Measurements from ENCODE around the gene VAMP8.
"Not testable (repeated sequence)": the region's sequence is repeated elsewhere in the genome, so short reads cannot be mapped to it uniquely, and the experiment has no call there.

VAMP8 gene

GRCh38 chr2:85547089-85547858, 30.1 kb upstream of the VAMP8 start:
- DNase-seq (ENCODE audit: low read depth) = no peak

GRCh38 chr2:85547859-85548607, 29.4 kb upstream of the VAMP8 start:
- DNase-seq (ENCODE audit: low read depth) = no peak

DNA sequence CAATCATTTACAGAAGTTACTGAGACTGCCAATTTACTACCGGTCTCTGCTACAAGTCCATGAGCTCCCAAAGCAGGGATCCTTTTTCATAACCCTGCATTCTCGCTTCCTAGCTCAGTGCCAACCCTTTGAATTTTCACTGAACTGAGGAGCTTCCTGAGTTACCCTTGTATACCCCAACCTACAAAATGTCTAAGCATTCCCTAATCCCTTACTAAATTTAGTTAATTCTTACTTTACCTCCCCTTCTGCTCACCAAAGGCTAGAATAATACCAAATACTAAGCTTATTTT, 28.8 kb upstream of the VAMP8 start:
- no peak for DNase-seq (ENCODE audit: low read depth)

- DNase-seq (ENCODE audit: low read depth) = no peak
Measured at GRCh38 chr2:85549095-85549494, 28.3 kb upstream of the VAMP8 start.

DNA sequence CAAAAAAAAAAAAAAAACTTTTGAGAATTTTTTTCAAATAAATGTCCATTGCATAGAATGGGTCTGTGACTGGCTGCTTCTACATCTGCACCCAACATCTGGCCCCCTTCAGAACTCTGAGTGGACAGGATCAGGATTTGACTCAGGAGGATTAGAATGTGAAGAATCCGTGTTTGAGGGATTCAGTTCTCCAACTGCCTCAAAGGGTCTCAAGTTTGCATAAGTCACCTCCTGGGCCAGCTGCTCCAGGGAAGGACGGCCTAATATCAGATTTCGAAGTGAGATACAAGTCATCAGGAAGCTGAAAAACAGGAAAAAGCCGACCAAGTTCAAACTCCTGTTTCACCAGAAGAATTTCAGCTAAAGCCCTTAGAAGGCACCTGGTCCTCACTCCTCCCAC, 27.6 kb upstream of the VAMP8 start:
- no peak for DNase-seq (ENCODE audit: low read depth)

- DNase-seq (ENCODE audit: low read depth) = no peak
Measured at GRCh38 chr2:85550486-85550885, 26.9 kb upstream of the VAMP8 start.

- DNase-seq (ENCODE audit: low read depth) = peak; percentile 91
Measured at GRCh38 chr2:85551698-85552678, 25.4 kb upstream of the VAMP8 start.

DNA sequence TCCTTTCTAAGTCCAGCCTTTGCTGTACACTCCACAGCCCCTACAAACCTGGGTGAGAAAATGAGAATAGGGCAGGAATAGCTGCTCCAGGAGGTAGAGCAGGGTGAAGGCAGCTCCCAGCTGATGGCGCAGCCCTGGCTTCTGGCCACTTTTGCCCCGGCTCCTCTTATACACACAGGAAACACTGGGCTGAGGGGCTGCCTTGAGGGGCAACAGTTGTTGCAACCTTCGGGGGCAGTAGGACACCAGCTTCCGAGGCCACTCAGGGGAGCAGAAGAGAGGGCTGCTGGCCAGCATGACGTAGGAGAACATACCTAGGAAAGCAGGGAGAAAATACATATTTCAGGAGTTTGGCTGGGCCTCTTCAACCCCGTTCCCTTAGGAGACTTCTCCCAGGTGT, 24.2 kb upstream of the VAMP8 start:
- DNase-seq (ENCODE audit: low read depth) = no peak

GRCh38 chr2:85554980-85555612, 22.3 kb upstream of the VAMP8 start:
- DNase-seq (ENCODE audit: low read depth) = no peak

GRCh38 chr2:85557130-85557529, 20.3 kb upstream of the VAMP8 start:
- DNase-seq (ENCODE audit: low read depth) = no peak

- no peak for DNase-seq (ENCODE audit: low read depth)
Measured at GRCh38 chr2:85558160-85558559, 19.2 kb upstream of the VAMP8 start.

DNA sequence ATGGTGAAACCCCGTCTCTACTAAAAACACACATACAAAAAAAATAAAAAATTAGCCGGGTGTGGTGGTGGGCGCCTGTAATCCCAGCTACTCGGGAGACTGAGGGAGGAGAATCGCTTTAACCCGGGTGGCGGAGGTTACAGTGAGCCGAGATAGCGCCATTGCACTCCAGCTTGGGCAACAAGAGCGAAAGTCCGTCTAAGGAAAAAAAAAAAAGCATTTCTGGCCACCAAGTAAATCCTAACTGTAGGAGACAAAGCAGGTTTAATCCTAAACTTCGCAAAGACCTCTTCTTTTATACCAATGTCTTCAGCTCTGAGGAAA, 17.0 kb upstream of the VAMP8 start:
- DNase-seq (ENCODE audit: low read depth) = not testable (repeated sequence)

DNA sequence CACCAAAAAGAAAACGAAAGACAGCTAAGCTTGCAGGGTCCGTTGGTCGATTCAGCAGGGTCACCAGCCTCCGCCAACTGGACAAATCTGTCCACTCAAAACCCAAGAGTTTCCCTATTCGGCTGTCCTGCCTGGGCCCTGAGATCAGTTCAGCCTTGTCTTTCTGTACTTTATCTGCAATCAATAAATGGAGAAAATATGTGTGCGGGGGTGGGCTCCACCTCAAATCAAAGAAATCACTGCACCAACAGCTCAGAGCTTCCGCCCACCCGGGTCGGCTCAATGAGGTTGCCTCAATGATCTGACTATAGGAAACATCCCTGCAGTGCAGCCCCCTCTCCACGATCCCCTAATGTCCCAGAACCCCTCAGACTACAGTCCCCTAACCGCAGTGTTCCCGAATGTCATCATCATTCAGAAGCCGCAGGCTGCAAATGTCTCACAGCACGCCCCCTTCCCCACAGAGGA, 16.5 kb upstream of the VAMP8 start:
- no peak for DNase-seq (ENCODE audit: low read depth)

DNA sequence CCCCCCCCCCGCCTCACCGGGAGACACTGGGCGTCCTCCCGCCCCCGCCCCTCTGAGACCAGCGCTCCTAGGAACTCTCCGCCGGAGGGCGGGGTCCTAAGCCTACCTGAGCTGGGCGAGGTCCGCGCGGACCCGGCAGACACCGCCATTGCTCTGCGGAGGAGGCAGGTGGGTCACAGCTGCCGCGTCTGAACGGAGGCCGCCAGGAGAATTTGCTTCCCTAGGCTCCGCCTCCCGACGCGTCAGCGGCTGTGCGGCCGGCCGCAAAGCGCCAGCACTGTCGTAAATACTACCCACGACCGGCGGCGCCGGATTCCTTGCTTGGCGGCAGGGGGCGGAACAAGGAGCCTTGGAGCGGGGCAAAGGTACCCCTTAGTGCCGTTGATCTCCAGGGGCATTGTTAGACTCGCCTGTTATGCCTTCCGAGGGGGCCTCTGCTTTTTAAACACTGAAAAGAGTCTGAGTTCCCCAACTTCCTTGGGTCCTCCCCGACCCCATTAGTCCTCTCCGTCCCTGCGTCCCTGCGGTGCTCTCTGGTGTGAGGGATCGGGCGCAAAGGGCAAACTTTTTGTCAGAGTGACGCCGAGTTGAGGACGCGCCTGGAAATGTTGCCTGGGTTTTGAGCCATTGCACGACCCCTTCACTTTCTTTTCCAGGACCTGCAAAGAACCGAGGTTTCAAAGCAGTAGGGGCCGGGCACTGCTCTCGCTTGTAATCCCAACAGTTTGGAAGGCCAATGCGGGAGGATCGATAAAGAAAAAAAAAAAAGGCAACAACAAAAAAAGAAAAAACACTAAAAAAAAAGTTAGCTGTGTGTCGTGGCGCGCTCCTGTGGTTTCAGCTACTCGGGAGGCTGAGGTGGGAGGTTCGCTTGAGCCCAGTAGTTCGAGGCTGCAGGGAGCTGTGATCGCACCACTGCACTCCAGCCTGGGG, 15.8 kb upstream of the VAMP8 start, which contains the start of gene GGCX:
Gene GGCX, minus strand, starts transcription at position 214 of the 933 bp plus-strand sequence. Its CDS starts 65 bp downstream, at position 149.
- peak; percentile 90 for DNase-seq (ENCODE audit: low read depth)

DNA sequence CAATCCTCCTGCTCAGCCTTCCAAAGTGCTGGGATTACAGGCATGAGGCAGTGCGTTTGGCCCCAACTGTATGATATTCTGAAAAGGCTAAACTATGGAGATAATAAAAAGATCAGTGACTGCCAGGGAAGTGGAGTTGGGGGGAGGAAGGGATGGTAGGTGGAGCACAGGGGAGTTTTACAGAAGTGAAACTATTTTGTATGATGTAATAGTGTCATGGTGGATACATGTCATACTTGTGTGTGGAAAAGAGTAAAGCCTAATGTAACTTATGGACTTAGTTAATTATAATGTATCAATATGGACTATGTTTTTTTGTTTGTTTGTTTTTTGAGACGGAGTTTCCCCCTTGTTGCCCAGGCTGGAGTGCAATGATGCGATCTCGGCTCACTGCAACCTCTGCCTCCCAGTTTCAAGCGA, 13.2 kb upstream of the VAMP8 start:
- no peak for DNase-seq (ENCODE audit: low read depth)

DNA sequence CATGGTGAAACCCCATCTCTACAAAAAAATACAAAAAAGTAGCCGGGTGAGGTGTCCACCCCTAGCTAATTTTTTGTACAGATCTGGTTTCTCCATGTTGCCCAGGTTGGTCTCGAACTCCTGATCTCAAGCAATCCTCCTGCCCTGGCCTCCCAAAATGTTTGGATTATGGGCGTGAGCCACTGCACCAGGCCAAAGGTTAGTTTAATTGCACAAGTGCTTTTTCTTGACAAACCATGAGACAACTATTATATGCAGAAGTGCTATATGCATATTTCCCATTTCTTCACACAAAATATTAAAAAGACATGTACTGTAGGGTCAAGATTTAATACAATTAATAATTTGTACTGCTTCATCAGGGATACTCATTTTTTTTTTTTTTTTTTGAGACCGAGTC, 11.1 kb upstream of the VAMP8 start:
- no peak for DNase-seq (ENCODE audit: low read depth)

GRCh38 chr2:85575739-85576138, 1.6 kb upstream of the VAMP8 start:
- DNase-seq (ENCODE audit: low read depth) = no peak

DNA sequence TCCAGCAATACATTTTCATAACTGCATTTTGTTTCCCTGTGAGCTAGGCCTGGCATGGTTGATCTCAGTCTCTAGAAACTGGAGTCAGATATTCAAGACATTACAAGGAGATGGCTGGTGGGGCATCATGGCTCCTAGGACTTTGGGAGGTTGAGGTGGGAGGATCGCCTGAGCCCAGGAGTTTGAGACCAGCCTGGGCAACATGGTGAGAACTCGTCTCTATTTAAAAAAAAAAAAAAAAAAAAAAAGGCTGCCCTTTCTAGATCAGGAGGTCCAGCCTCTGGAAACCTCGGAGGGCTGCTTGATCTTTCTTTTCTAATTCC, 362 bp upstream of the VAMP8 start:
- no peak for DNase-seq (ENCODE audit: low read depth)

GRCh38 chr2:85578243-85579180, 1.1 kb downstream of the VAMP8 start:
- DNase-seq (ENCODE audit: low read depth) = no peak
